ENCODE results near the gene FBRS.
A peak's percentile ranks its signal among the peaks of the same experiment; 100 is the strongest.

Gene FBRS

DNA sequence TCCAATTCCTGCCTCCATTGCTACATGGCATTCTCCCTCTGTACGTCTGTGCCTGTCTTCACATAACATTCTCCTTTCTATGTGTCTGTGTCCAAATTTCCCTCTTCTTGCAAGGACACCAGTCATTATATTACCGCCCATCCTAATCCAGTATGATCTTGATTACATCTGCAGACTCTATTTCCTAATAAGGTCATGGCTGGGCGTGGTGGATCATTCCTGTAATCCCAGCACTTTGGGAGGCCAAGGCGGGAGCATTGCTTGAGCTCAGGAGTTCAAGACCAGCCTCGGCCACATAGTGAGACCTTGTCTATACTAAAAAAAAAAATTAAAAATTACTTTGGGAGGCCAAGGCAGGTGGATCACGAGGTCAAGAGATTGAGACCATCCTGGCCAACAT lies 12.5 kb upstream of the FBRS start:
- DNase-seq = no peak

DNA sequence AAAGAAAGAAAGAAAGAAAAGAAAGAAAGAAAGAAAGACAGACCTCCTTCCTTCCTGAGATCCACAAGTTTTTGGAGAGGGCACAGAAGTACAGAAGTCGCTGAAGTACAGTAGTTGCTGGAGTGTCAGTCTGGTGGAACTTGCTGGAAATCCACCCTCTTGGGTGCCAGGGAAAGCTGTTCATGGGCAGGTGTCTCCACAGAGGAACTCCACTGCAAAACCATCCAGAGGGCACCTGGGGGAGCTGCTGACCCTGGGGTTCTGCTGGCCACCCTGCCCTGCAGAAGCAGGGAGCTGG lies 11.0 kb upstream of the FBRS start:
- no peak for DNase-seq

GRCh38 chr16:30649725-30650368 lies 8.4 kb upstream of the FBRS start:
- peak; percentile 76 for DNase-seq

- peak; percentile 100 for DNase-seq
These were observed 7.7 kb upstream of the FBRS start, which contains the start of gene PRR14 for GRCh38 chr16:30650369-30651123. TSS of gene PRR14 (plus strand) at chr16:30650960. CDS start at chr16:30651646, 686 bp downstream.

DNA sequence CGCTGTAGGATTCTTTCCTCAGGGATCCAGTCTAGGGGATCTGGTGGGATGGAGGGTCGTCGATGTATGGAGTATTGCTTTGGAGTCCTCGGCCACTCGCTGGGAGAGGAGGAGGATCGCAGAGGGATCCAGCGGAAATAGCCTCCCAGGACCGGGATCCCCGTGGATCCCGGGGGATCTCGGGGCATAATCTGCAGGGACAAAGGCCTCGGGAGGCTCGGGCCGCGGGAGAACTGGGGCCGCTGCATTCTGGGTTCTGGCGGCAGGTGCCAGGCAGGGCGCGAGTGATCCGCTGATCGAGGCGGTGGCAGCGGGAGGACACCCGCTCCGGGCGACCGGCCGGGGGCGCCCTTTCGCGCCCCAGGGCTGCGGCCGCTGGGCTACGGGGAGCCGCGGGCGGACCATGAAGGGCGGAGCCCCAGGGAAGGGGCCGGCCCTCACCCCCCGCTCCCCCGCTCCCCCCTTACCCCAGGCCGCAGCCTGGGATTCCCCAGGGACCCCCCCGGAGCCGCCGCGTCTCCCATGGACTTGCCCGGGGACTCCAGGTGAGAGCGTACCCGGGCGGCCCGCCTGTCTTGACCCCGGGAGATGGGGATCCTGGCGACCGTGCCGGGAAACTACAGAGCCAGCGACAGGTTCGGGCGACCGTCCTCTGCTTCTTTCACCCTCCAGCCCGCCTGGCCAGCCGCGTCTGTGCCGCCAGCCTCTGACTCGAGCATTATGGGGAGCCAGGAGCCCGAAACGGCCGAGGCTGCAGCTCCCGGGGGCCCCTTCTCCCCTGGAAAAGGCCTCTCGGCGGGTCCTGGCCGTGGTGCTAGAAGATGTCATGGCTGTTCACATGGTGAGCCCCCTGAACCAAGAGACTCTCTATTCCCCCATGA lies 6.9 kb upstream of the FBRS start:
- DNase-seq = peak; percentile 92

DNA sequence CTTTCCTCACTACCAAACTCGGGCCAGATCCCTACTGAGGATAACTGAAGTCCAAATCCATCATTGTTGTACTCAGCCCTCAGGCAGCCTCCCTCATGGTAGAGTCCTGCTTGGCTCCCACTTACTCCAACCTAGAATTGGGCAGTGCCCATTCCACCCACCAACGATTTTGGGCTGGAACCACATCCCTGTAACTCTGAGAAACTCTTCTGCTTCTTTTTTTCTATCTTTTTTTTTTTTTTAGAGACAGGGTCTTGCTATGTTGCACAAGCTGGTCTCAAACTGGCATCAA lies 6.3 kb upstream of the FBRS start:
- DNase-seq = no peak

GRCh38 chr16:30652718-30653117 lies 5.5 kb upstream of the FBRS start:
- no peak for DNase-seq

DNA sequence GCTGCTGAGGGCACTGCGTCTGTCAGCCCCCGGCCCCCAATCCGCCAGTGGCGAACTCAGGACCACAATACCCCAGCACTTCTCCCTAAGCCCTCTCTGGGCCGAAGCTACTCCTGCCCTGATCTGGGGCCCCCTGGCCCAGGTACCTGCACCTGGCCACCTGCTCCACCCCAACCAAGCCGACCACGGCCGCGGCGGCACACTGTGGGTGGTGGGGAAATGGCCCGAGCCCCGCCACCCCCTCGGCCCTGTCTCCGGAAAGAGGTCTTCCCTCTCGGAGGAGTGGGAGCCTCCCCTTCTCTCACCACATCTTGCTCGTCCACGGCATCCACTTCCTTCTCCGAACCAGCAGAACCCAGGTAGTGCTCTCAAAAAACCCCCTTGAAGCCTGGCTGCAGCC lies 3.4 kb upstream of the FBRS start:
- no peak for DNase-seq

- no peak for DNase-seq
These were observed 2.4 kb upstream of the FBRS start for GRCh38 chr16:30655815-30656347.

- no peak for DNase-seq
These were observed 1.8 kb upstream of the FBRS start for GRCh38 chr16:30656388-30656787.

DNA sequence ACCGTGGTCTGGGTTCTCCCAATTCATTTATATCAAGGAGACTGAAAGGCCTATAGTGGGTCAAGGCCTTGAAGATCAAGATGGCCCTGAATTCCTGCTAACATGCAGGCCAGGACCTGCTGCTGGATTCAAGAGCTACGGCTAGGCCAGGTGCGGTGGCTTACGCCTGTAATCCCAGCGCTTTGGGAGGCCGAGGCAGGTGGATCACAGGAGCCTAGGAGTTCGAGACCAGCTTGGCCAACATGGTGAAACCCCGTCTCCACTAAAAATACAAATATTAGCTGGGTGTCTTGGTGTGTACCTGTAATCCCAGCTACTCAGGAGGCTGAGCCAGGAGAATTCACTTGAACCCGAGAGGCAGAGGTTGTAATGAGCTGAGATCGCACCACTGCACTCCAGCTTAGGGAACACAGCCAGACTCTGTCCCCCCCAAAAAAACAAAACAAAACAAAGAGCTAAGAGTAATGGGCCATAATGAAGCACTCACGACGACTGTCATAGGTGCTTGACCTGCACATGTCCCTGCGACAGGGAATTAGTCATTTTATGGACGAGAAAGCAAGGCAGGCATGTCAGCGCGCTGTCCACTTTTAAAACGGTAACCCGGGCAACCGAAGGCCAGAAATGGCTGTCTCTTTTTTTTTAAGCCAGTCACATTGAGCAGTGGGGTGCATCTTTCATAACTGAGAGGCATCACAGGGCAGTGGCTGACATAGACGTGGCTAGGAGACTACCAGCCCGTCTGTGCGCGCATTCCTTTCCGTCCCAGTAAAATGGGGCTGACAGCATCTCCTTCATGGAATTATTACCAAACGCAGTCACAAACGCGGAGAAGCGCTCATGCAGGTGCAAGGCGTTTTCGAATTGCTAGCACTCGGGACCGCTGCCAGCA lies 1.0 kb upstream of the FBRS start:
- DNase-seq = no peak

GRCh38 chr16:30658731-30659506 lies 688 bp downstream of the FBRS start:
- peak; percentile 99 for DNase-seq

DNA sequence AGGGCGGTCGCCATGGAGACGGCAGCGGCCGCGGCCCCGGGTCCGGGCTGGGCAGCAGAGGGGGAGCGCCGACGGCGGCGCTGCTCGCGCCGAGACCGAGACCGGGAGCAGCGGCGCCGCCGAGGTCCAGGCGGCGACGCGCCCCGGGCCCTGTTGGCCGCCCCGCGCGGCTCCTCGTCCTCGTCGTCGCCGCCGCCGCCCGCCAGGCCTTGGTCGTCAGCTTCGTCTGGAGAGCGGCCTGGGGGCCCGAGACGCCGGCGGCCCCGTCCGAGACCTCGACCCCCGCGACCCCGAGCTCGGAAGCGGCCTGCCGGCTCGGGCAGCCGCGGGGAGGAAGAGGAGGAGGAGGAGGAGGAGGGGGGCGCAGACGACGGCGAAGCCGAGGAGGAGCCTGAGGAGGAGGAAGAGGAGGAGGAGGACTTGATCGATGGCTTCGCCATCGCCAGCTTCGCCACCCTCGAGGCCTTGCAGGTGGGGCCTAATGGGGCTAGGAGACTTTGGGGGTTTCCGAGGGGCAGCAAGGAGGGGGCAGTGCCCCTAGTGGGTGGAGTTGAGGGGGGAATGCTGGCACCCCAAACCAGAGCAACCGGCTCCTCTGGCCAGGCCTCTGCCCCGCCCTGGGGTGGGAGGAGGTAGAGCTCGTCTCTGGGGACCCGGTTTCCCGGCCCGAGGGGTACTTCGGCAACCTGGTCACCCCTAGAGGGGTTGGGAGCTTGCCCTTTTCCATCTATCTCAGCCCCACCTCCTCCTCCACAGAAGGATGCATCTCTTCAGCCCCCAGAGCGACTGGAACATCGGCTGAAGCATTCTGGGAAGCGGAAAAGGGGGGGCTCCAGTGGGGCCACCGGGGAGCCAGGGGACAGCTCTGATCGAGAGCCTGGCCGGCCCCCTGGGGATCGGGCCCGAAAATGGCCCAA lies 1.5 kb downstream of the FBRS start:
- DNase-seq = peak; percentile 37

DNA sequence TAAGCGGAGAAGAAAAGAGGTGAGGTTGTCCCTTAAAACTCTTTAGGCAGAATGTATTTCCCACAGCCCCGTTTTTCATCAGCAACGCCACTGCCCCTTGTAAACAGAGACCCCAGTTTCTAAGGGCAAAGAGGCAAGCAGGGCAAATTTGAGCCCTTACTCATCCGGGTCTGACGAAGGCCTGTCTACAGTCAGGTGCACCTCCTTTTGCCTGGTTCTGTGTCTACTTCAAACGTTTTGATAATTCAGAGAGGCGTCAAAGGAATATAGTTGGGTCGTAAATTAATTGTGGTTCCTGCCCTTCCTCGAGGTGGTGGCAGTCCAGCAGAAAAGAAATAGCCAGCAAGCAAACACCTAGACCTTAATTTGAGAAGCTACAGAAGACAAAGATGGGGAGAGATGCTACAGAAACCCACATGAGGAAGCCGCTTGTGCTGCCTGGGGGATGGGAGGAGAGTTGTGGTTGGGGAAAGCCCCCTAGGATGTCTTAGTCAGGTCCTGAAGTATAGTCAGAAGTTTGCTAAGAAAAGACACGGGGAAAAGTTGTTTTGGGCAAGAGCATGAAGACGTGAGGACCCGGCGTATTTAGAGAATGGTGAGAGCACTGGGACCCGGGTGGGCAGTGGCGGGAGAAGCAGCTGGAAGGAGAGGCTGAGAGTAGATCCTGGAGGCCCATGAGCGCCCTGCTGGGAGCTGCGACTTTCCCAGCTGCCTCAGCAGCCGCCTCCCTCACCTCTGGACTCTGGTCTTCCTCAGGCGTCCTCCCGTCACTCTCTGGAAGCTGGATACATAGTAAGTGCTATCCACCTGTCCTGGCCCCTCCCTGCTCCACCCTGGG lies 2.4 kb downstream of the FBRS start:
- DNase-seq = no peak

- DNase-seq = no peak
These were observed 4.2 kb downstream of the FBRS start for GRCh38 chr16:30662449-30662848.

DNA sequence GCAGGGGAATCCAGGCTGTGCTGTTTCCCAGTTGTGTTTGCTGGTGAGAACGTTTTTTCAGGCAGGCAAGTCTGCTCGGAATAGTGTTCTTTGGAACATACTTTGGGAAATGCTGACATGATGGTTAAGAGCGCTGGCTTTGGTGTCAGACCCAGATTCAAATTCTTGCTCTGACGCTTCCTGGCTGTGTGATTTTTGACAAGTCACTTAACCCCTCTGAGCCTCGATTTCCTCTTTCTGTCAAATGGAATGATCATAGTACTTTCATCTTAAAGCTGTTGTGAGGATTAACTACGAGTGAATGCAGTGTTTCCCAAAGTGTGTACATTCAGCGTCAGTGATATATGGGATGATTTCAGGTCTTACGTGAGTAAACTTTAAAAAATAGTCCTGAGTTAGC lies 4.8 kb downstream of the FBRS start:
- no peak for DNase-seq

DNA sequence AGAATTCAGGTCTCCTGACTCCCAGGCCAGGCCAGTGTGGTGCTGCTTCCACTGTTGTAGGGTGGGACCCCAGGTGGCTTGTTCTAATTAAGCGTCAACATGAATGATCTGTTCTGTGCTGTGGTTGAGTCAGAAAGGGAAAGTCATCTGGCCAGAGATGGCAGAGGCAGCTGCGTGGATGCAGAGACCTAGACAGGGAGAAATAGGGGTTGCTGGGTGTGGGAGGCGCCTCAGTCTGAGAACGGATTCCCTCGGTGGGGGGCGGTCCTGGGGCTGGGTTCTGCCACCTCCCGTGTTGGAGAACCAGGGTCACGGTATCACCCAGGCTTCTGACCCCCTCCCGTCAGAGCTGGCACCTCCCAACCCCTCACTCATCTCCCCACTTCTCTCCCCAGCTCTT lies 5.6 kb downstream of the FBRS start:
- no peak for DNase-seq

- no peak for DNase-seq
These were observed 6.4 kb downstream of the FBRS start for GRCh38 chr16:30664616-30665109.

GRCh38 chr16:30665155-30665829 lies 7.1 kb downstream of the FBRS start:
- DNase-seq = no peak
